Measurements from ENCODE around the gene PPM1D. TPM values are rescaled to one million over a fixed set of nuclear protein-coding genes. Genes with fewer than 3 reads are reported as not detected.
"Not testable (repeated sequence)": the region's sequence is repeated elsewhere in the genome, so short reads cannot be mapped to it uniquely, and the experiment has no call there.

PPM1D gene
- total and polyA plus RNA-seq, 2 experiments from 2014 or later, result 7.9 to 8.1 TPM

DNA sequence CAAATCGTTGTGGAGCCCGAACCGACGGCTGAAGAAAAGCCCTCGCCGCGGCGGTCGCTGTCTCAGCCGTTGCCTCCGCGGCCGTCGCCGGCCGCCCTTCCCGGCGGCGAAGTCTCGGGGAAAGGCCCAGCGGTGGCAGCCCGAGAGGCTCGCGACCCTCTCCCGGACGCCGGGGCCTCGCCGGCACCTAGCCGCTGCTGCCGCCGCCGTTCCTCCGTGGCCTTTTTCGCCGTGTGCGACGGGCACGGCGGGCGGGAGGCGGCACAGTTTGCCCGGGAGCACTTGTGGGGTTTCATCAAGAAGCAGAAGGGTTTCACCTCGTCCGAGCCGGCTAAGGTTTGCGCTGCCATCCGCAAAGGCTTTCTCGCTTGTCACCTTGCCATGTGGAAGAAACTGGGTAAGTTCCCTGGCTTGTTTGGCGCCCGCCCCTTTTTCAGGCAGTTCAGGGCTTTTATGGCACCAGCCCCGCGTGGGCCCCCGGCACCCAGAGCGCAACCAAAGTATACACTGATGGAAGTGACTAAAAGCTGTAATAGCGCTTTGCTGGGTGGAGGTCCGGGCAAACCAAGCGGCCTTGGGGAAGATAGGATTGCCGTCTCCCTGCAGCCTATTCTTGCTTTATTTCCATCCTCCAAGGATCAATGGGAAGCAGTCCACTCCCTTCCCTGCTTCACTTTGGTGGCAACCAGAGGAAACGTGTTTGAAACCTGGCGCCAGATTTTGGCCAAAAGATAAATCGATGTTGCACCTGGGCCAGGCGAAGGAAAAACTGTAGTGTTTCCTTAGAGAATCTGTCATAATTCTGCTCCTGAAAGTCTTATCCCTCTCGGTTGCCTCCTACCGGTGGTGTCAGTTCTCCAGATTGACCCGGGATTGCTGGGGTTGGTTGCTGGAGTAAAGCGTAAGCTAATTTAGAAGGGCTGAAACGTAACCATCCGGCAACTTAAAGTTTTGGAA is 775 bp downstream of the PPM1D start:
- Histone ChIP-seq H4K20me1 (ENCODE audit: insufficient read depth) (peaks cover 9% of the 10 kb centered on the region; the same call in 1 of the 2 replicates), H3K9me2 (ENCODE audit: insufficient read depth) (no peaks in the 10 kb centered on the region), H3K4me1 (ENCODE audit: insufficient read depth) (peaks cover 34% of the 10 kb centered on the region), H3K27me3 (replicated peaks; ENCODE audit: insufficient read depth) (no peaks in the 10 kb centered on the region), H3K4me3 (peak overlapping the region; percentile 96), H3K9ac (peak overlapping the region; percentile 93), H3K36me3 (ENCODE audit: low read depth) (no peaks in the 10 kb centered on the region), H3K27ac (peak overlapping the region; percentile 69), H3K9me3 (ENCODE audit: low read depth) (no peaks in the 10 kb centered on the region), H3F3A (ENCODE audit: insufficient read depth) (peaks cover 49% of the 10 kb centered on the region), H2AFZ (peak overlapping the region; percentile 81), H3K4me2 (ENCODE audit: unreplicated experiment) (peak overlapping the region; percentile 88), H3K79me2 (ENCODE audit: insufficient read depth) (peaks cover 56% of the 10 kb centered on the region)
- in situ Hi-C loops (cut with MboI), result no loop called here
- DNase-seq, result peak; percentile 94
- WGBS, 2 experiments (ENCODE audit: low coverage in 1 of 2, low lambda C conversion rate in 2 of 2, missing lambda C conversion rate in 2 of 2), result 0 to 1% methylated on average over 52 to 55 of the region's 69 CpGs
- TF ChIP-seq EZH2phosphoT487 (IDR thresholded peaks at IDR 0.05; ENCODE audit: insufficient read depth, low read depth) (no peak), EZH2 (IDR thresholded peaks at IDR 0.05; ENCODE audit: insufficient read depth, poor library complexity, severe bottlenecking) (no peak)

GRCh38 chr17:60601447-60602384 is 1.7 kb downstream of the PPM1D start:
- Histone ChIP-seq H3K9ac (peak overlapping the region; percentile 93), H3K9me3 (ENCODE audit: low read depth) (no peaks in the 10 kb centered on the region), H3K27me3 (replicated peaks; ENCODE audit: insufficient read depth) (no peaks in the 10 kb centered on the region), H3K9me2 (ENCODE audit: insufficient read depth) (no peaks in the 10 kb centered on the region), H3K4me1 (ENCODE audit: insufficient read depth) (peaks cover 39% of the 10 kb centered on the region), H4K20me1 (ENCODE audit: insufficient read depth) (peaks cover 17% of the 10 kb centered on the region; the same call in 1 of the 2 replicates), H3F3A (ENCODE audit: insufficient read depth) (peaks cover 58% of the 10 kb centered on the region), H3K27ac (peak overlapping the region; percentile 69), H2AFZ (peak overlapping the region; percentile 81), H3K4me2 (ENCODE audit: unreplicated experiment) (peak overlapping the region; percentile 88), H3K4me3 (peak overlapping the region; percentile 96), H3K36me3 (ENCODE audit: low read depth) (no peaks in the 10 kb centered on the region), H3K79me2 (ENCODE audit: insufficient read depth) (peaks cover 65% of the 10 kb centered on the region)
- peak; percentile 87 for DNase-seq
- WGBS, 2 experiments (ENCODE audit: low coverage in 1 of 2, low lambda C conversion rate in 2 of 2, missing lambda C conversion rate in 2 of 2), result 1 to 2% methylated on average over 14 of the region's 14 CpGs
- no peak for TF ChIP-seq EZH2phosphoT487 (IDR thresholded peaks at IDR 0.05; ENCODE audit: insufficient read depth, low read depth)
- no peak for TF ChIP-seq EZH2 (IDR thresholded peaks at IDR 0.05; ENCODE audit: insufficient read depth, poor library complexity, severe bottlenecking)
- in situ Hi-C loops (cut with MboI), result no loop called here

DNA sequence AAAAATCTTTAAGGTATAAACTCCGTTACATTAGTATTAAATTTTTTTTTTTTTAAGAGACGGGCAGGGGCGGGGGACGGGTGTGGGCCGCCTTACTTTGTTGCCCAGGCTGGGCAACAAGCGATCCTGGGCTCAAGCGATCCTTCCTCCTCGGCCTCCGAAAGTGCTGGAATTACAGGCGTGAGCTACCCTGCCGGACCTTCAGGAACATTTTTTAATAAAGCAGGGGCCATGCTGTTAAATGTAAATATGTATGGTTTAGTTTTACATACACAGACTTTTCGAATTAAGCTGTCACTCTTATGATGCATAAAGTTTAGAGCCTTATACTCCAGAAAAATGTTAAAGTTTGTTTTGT is 2.4 kb downstream of the PPM1D start:
- H3K36me3 ChIP-seq (ENCODE audit: low read depth), result no peaks in the 10 kb centered on the region
- H3K9ac ChIP-seq, result peak overlapping the region; percentile 93
- H3K27ac ChIP-seq, result peak overlapping the region; percentile 37
- peaks cover 39% of the 10 kb centered on the region for H3K4me1 ChIP-seq (ENCODE audit: insufficient read depth)
- peaks cover 72% of the 10 kb centered on the region for H3K79me2 ChIP-seq (ENCODE audit: insufficient read depth)
- peak overlapping the region; percentile 64 for H2AFZ ChIP-seq
- no peak for TF ChIP-seq EZH2 (IDR thresholded peaks at IDR 0.05; ENCODE audit: insufficient read depth, poor library complexity, severe bottlenecking)
- TF ChIP-seq EZH2phosphoT487 (IDR thresholded peaks at IDR 0.05; ENCODE audit: insufficient read depth, low read depth), result no peak
- peaks cover 58% of the 10 kb centered on the region for H3F3A ChIP-seq (ENCODE audit: insufficient read depth)
- 2 to 5% methylated on average over 12 of the region's 12 CpGs for WGBS, 2 experiments (ENCODE audit: low coverage in 1 of 2, low lambda C conversion rate in 2 of 2, missing lambda C conversion rate in 2 of 2)
- H3K9me2 ChIP-seq (ENCODE audit: insufficient read depth), result no peaks in the 10 kb centered on the region
- H3K27me3 ChIP-seq (replicated peaks; ENCODE audit: insufficient read depth), result no peaks in the 10 kb centered on the region
- in situ Hi-C loops (cut with MboI), result no loop called here
- DNase-seq, result peak; percentile 41
- no peaks in the 10 kb centered on the region for H3K9me3 ChIP-seq (ENCODE audit: low read depth)
- H4K20me1 ChIP-seq (ENCODE audit: insufficient read depth), result peaks cover 17% of the 10 kb centered on the region; the same call in 1 of the 2 replicates
- H3K4me2 ChIP-seq (ENCODE audit: unreplicated experiment), result peak overlapping the region; percentile 88
- H3K4me3 ChIP-seq, result peak overlapping the region; percentile 96

DNA sequence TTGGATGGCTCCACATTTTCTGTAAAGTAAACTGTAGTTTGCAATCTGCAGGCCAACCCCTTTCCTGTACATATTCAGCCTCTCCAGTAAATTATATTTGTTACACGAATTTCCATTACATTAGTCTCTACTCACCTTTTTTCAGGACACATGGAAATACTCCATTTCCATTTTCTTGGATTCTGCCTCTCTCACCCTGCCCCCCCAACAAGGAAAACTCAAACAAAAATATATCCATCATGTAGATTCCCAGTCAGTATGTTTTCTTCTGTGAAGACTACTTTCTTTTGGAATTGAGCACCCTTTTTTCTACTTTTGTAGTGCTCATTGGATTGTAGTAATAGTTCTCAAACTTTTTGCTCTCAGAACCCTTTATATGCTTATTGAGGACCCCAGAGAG is 2.9 kb downstream of the PPM1D start:
- 11 to 33% methylated on average over 1 of the region's 1 CpG for WGBS, 2 experiments (ENCODE audit: low coverage in 1 of 2, low lambda C conversion rate in 2 of 2, missing lambda C conversion rate in 2 of 2)
- Histone ChIP-seq H3F3A (ENCODE audit: insufficient read depth) (peaks cover 58% of the 10 kb centered on the region), H3K79me2 (ENCODE audit: insufficient read depth) (peaks cover 77% of the 10 kb centered on the region), H2AFZ (peak overlapping the region; percentile 64; the same call in 1 of the 2 replicates), H3K4me1 (ENCODE audit: insufficient read depth) (peaks cover 39% of the 10 kb centered on the region), H3K27me3 (replicated peaks; ENCODE audit: insufficient read depth) (no peaks in the 10 kb centered on the region), H4K20me1 (ENCODE audit: insufficient read depth) (peaks cover 17% of the 10 kb centered on the region; the same call in 1 of the 2 replicates), H3K9me2 (ENCODE audit: insufficient read depth) (no peaks in the 10 kb centered on the region), H3K9me3 (ENCODE audit: low read depth) (no peaks in the 10 kb centered on the region), H3K4me2 (ENCODE audit: unreplicated experiment) (peak overlapping the region; percentile 88), H3K27ac (peak overlapping the region; percentile 37), H3K4me3 (peak overlapping the region; percentile 96), H3K9ac (peak overlapping the region; percentile 93), H3K36me3 (ENCODE audit: low read depth) (no peaks in the 10 kb centered on the region)
- peak; percentile 14 for DNase-seq
- TF ChIP-seq EZH2 (IDR thresholded peaks at IDR 0.05; ENCODE audit: insufficient read depth, poor library complexity, severe bottlenecking), result no peak
- no peak for TF ChIP-seq EZH2phosphoT487 (IDR thresholded peaks at IDR 0.05; ENCODE audit: insufficient read depth, low read depth)
- in situ Hi-C loops (cut with MboI), result no loop called here

DNA sequence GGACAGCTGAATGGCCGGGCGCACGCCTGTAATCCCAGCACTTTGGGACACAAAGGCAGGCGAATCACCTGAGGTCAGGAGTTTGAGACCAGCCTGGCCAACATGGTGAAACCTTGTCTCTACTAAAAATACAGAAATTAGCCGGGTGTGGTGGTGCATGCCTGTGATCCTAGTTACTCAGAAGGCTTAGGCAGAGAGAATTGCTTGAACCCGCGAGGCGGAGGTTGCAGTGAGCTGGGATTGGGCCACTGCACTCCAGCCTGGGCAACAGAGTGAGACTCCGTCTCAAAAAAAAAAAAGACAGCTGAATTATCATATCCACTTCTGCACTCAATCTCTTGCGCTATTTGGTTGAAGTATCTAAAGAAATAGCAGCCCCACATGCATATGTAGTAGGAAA is 3.5 kb downstream of the PPM1D start:
- H3K27me3 ChIP-seq (replicated peaks; ENCODE audit: insufficient read depth); H2AFZ ChIP-seq; H3K4me3 ChIP-seq; H3K9ac ChIP-seq; H3K9me3 ChIP-seq (ENCODE audit: low read depth); in situ Hi-C loops (cut with MboI); H3K27ac ChIP-seq; H3K36me3 ChIP-seq (ENCODE audit: low read depth); H3K9me2 ChIP-seq (ENCODE audit: insufficient read depth); DNase-seq: not testable (repeated sequence)
- peaks cover 83% of the 10 kb centered on the region for H3K79me2 ChIP-seq (ENCODE audit: insufficient read depth)
- peaks cover 17% of the 10 kb centered on the region; the same call in 1 of the 2 replicates for H4K20me1 ChIP-seq (ENCODE audit: insufficient read depth)
- H3F3A ChIP-seq (ENCODE audit: insufficient read depth), result peaks cover 55% of the 10 kb centered on the region
- H3K4me2 ChIP-seq (ENCODE audit: unreplicated experiment), result peak overlapping the region; percentile 88
- WGBS, 2 experiments (ENCODE audit: low coverage in 1 of 2, low lambda C conversion rate in 2 of 2, missing lambda C conversion rate in 2 of 2), result 90 to 91% methylated on average over 9 to 10 of the region's 10 CpGs
- H3K4me1 ChIP-seq (ENCODE audit: insufficient read depth), result peaks cover 39% of the 10 kb centered on the region
